HEK293T (cell line): ENCODE measurements around the gene ZPBP2.

Source experiments
- ARNT ChIP-seq: fragments of 450-650 bp; IDR thresholded peaks from 2 replicates; pipeline ENCODE4 v1.6.1; 2017; ENCODE audit warnings: mild to moderate bottlenecking
- BHLHE40 ChIP-seq: fragments of 450-650 bp; IDR thresholded peaks from 2 replicates; pipeline ENCODE4 v1.6.1; 2016; ENCODE audit warnings: mild to moderate bottlenecking, moderate library complexity, borderline replicate concordance
- CTBP1 ChIP-seq: fragments of 450-650 bp; IDR thresholded peaks from 2 replicates; pipeline ENCODE4 v1.6.1; 2016; ENCODE audit warnings: borderline replicate concordance
- ELF4 ChIP-seq: fragments of 450-650 bp; IDR thresholded peaks from 2 replicates; pipeline ENCODE4 v1.6.1; 2017; ENCODE audit warnings: antibody characterized with exemption
- FOXA1 ChIP-seq: fragments of 450-650 bp; IDR thresholded peaks from 2 replicates; pipeline ENCODE4 v1.6.1; 2016; ENCODE audit warnings: mild to moderate bottlenecking
- FOXK2 ChIP-seq: fragments of 450-650 bp; IDR thresholded peaks from 2 replicates; pipeline ENCODE4 v1.6.1; 2016; ENCODE audit warnings: mild to moderate bottlenecking
- FOXM1 ChIP-seq: fragments of 450-650 bp; IDR thresholded peaks from 2 replicates; pipeline ENCODE4 v1.6.1; 2017; ENCODE audit warnings: mild to moderate bottlenecking, borderline replicate concordance
- HDGF ChIP-seq: fragments of 450-650 bp; IDR thresholded peaks from 2 replicates; pipeline ENCODE4 v1.6.1; 2017; ENCODE audit warnings: antibody characterized with exemption, borderline replicate concordance
- SP1 ChIP-seq: fragments of 450-650 bp; IDR thresholded peaks from 2 replicates; pipeline ENCODE4 v1.6.1; 2017
- SUZ12 ChIP-seq: fragments of 450-650 bp; IDR thresholded peaks from 2 replicates; pipeline ENCODE4 v1.6.1; 2016; ENCODE audit warnings: mild to moderate bottlenecking
- TARDBP ChIP-seq: fragments of 450-650 bp; IDR thresholded peaks from 2 replicates; pipeline ENCODE4 v1.6.1; 2016
- ZNF384 ChIP-seq: fragments of 450-650 bp; IDR thresholded peaks from 2 replicates; pipeline ENCODE4 v1.6.1; 2016
- TF ChIP-seq, protein P1 (sequence below): fragments of 450-650 bp; IDR thresholded peaks from 2 replicates; pipeline ENCODE4 v1.6.1; 2016

DNA sequence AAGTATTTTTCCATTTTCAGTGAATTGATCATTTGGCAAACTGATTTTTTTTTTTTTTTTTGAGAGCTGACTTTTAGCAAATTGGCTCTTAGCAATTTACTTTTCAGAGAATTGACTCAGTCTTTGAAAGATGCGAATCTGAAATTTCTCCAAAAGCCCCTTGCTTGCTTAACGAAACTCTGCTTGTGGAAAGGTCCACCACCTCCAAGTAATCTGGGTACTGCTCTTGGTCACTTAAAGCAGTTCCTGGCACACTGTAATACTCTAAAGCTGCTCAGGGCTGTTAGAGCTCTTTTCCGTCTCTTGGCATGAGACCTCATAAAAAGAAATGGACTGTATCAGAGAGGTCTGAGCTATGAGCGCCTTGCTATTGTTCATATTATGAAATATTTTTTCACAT is 47.6 kb downstream of the ZPBP2 start:
- TF ChIP-seq SUZ12 (no peak), TARDBP (no peak), FOXK2 (no peak), FOXM1 (no peak), BHLHE40 (no peak), FOXA1 (no peak), CTBP1 (no peak), HDGF (no peak), ARNT (no peak), SP1 (no peak), ZNF384 (no peak), ELF4 (no peak)
- TF ChIP-seq, protein P1, sequence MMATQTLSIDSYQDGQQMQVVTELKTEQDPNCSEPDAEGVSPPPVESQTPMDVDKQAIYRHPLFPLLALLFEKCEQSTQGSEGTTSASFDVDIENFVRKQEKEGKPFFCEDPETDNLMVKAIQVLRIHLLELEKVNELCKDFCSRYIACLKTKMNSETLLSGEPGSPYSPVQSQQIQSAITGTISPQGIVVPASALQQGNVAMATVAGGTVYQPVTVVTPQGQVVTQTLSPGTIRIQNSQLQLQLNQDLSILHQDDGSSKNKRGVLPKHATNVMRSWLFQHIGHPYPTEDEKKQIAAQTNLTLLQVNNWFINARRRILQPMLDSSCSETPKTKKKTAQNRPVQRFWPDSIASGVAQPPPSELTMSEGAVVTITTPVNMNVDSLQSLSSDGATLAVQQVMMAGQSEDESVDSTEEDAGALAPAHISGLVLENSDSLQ = no peak
